Small intestine (tissue), 7 donors: Measurements from ENCODE around the gene ZDHHC18. TPM values are rescaled to one million over a fixed set of nuclear protein-coding genes. Genes with fewer than 3 reads are reported as not detected.
A peak's percentile ranks its signal among the peaks of the same experiment; 100 is the strongest.

ENCODE experiments used
- DNase-seq, 2 donors: peaks; one replicate each; pipeline versions ENCODE4 v3.0.0 to v3.0.0-alpha.2; 2013
- FAIRE-seq: peaks from 2 replicates; lab custom pipeline; 2012; peaks lifted over from hg19 to GRCh38; lab: Jason Lieb, UNC
- H3K27ac ChIP-seq, 3 donors: one replicate each; pipeline ENCODE4 v1.5.1; 2013; ENCODE audit warnings: low read length in 2 of 3, mild to moderate bottlenecking in 2 of 3, control low read depth in 1 of 3, inconsistent platforms in 1 of 3, low read depth in 1 of 3, moderate library complexity in 1 of 3
- H3K27me3 ChIP-seq, 3 donors: one replicate each; pipeline ENCODE4 v1.6.1; 2013; ENCODE audit warnings: low read length in 3 of 3, inconsistent platforms in 1 of 3; ENCODE audit not compliant: control insufficient read depth in 3 of 3, insufficient read depth in 3 of 3
- H3K36me3 ChIP-seq, 3 donors: one replicate each; pipeline ENCODE4 v1.6.1; 2013; ENCODE audit warnings: low read length in 3 of 3, inconsistent platforms in 1 of 3, low read depth in 1 of 3, mild to moderate bottlenecking in 1 of 3, moderate library complexity in 1 of 3; ENCODE audit not compliant: control insufficient read depth in 3 of 3, insufficient read depth in 2 of 3
- H3K4me1 ChIP-seq, 3 donors: one replicate each; pipeline ENCODE4 v1.6.1; 2013; ENCODE audit warnings: low read length in 2 of 3, inconsistent platforms in 1 of 3, low read depth in 1 of 3, mild to moderate bottlenecking in 1 of 3, moderate library complexity in 1 of 3; ENCODE audit not compliant: control insufficient read depth in 3 of 3, insufficient read depth in 2 of 3
- H3K4me3 ChIP-seq, 3 donors: one replicate each; pipeline ENCODE4 v1.5.1; 2013; ENCODE audit warnings: low read length in 3 of 3, control low read depth in 1 of 3, inconsistent platforms in 1 of 3, low read depth in 1 of 3, mild to moderate bottlenecking in 1 of 3, moderate library complexity in 1 of 3
- H3K9me3 ChIP-seq, 2 donors: one replicate each; pipeline ENCODE4 v1.6.1; 2013; ENCODE audit warnings: low read depth in 1 of 2, low read length in 1 of 2; ENCODE audit not compliant: control insufficient read depth in 2 of 2, insufficient read depth in 1 of 2
- WGBS, 3 donors: extraction: QIAGEN DNeasy Blood & Tissue Kit; methylation state at CpG; one replicate each; pipeline ENCODE4 v1.1.7; 2013; 5-methylcytosine and 5-hydroxymethylcytosine counted together
- polyA plus RNA-seq, 4 donors: library from polyadenylated mRNA; stranded (reverse) in 3 of 4; unstranded in 1 of 4; fragments of 200-250 nt in 3 of 4; fragments of 120-200 nt in 1 of 4; gene quantifications; one replicate each; pipeline versions ENCODE4 v1.2.1 to v1.2.3, GENCODE V29; 2013
- donor health status: healthy with polysubstance abuse.
- donor health status: control.
- donor health status: control.
- donor health status: Bipolar disorder and iron deficiency.
- donor health status: healthy.

The ZDHHC18 gene
- polyA plus RNA-seq, 4 donors, result 7.2 to 15.7 (median 9.2) TPM

DNA sequence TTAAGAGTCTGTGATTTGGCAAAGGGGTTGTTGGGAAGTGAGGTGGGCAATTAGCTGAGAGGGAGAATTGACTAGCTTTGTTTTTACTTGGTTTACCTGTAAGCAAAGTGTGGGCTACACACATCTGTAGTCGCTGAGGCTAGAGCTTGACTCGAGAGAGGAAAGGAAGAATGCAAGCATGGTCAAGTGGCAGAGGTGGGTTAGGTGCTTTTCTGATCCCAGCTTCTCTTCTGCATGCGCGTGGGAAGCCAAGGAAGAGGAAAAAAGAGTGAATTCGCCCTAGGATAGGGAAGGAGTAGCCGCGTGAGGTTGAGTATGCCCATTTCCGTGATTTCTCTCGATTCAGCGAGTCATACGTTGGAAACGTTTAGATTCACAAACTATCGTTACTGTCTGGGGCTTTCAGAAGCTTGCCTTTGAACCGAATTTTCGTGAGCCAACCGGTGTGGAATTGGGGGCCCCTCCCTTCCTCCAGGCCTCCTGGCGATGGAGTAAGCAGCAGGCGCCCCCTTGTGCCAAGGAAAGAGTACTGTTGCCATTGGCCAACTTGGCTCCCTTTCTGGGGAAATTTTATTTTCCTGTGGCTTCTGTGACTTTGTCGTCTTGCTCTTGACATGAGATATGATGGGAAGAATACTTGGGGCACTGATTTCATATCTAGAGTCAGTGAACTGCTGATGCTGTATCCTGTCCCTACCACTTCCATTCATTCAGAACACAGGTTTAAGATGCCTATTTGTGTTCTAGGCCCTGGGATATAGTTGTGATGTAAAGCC is 37.5 kb upstream of the ZDHHC18 start:
- FAIRE-seq (no peak), DNase-seq (peak; percentile 88 to 90)
- Histone ChIP-seq H3K9me3 (no peaks in the 10 kb centered on the region), H3K36me3 (peaks cover 4 to 11% (median 5%) of the 10 kb centered on the region in 3 donors), H3K27ac (peak overlapping the region; percentile 82 to 98 (median 97)), H3K27me3 (no peaks in the 10 kb centered on the region), H3K4me3 (peak overlapping the region; percentile 3 to 81 (median 57)), H3K4me1 (peaks cover 0 to 32% (median 12%) of the 10 kb centered on the region in 3 donors)
- 0 to 1% (median 0%) methylated on average over 19 of the region's 19 CpGs for WGBS, 3 donors

DNA sequence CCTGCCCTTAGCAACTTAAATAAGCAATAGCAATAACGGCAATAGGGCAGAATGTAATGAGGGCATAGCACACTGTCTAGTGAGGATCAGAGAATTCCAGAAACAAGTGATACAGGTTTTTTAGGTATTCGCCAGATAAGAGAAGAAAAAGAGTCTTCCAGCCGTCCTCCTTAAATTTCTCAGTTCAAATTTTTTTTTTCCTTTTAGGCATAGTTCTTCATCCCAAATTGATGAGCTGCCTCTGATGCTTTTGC is 36.9 kb upstream of the ZDHHC18 start:
- FAIRE-seq (no peak), DNase-seq (no peak)
- H3K36me3 ChIP-seq, result peaks cover 4 to 14% (median 9%) of the 10 kb centered on the region in 3 donors
- no peaks in the 10 kb centered on the region for H3K9me3 ChIP-seq
- 60 to 68% (median 65%) methylated on average over 3 of the region's 3 CpGs for WGBS, 3 donors
- H3K4me1 ChIP-seq, result peaks cover 0 to 27% (median 8%) of the 10 kb centered on the region in 3 donors
- no peak overlapping the region for H3K4me3 ChIP-seq
- no peaks in the 10 kb centered on the region for H3K27me3 ChIP-seq
- no peak overlapping the region for H3K27ac ChIP-seq

DNA sequence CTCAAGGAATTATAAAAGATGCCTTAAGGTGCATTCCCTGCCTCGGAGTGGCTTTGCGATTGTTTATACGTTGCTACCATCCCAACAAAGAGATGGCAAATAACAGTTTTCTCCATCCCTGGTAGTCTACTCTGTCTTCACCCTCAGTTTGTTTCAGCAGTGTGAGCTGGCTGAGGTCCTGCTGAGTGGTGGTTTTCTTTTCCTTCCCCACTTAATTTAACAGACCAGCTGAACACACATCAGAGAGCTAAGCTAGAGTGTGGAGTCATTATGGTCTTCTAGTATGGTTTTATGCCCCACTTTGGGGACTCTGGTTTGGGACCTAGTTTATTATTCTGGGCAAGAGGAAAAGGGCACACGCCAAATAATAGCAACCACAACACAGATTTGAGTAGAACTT is 36.6 kb upstream of the ZDHHC18 start:
- peaks cover 4 to 18% (median 10%) of the 10 kb centered on the region in 3 donors for H3K36me3 ChIP-seq
- H3K9me3 ChIP-seq, result no peaks in the 10 kb centered on the region
- H3K27me3 ChIP-seq, result no peaks in the 10 kb centered on the region
- H3K4me3 ChIP-seq, result no peak overlapping the region
- peaks cover 0 to 26% (median 8%) of the 10 kb centered on the region in 3 donors for H3K4me1 ChIP-seq
- DNase-seq (no peak), FAIRE-seq (no peak)
- WGBS, 3 donors, result 77 to 80% (median 78%) methylated on average over 4 of the region's 4 CpGs
- H3K27ac ChIP-seq, result no peak overlapping the region

DNA sequence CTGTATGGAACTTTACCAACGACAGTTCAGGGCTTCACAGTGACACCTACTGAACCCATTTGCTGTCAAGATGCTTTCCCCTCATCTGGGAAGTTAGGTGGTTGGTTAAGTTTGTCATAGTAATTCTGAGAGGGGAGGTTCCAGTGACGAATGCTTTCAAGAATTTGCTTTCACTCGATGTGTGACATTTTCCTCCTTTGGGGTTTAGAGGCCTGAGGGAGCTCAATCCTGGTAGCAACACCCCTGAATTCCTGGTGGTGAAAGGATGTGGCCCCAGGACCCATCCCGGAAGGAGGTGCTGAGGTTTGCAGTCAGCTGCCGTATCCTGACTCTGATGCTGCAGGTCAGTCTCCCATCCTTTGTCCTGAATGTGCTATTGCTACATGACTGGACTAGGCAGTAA is 35.9 kb upstream of the ZDHHC18 start:
- Histone ChIP-seq H3K27me3 (no peaks in the 10 kb centered on the region), H3K36me3 (peaks cover 4 to 22% (median 10%) of the 10 kb centered on the region in 3 donors), H3K27ac (no peak overlapping the region), H3K4me3 (no peak overlapping the region), H3K4me1 (peaks cover 0 to 24% (median 8%) of the 10 kb centered on the region in 3 donors), H3K9me3 (no peaks in the 10 kb centered on the region)
- DNase-seq (no peak), FAIRE-seq (no peak)
- 64 to 80% (median 65%) methylated on average over 5 of the region's 5 CpGs for WGBS, 3 donors

DNA sequence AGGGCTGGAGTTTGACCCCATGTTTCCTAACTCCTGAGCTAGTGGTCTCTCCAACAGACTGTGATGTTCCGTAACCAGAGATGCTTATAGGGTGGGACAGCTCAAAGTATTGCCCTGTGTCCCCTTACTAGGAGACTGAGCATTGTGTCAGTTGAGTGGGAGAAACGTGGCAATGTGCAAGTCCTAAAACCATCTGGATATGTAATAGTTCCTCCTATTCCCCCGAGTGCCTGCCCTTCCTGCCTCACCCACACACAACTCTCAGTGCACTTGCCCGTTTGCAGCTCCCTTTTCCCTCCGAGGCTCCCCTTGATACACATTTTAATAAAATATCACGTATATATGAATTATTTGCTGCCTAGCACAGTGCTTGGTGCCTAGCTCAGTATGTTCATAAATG is 35.3 kb upstream of the ZDHHC18 start:
- no peak overlapping the region for H3K27ac ChIP-seq
- H3K36me3 ChIP-seq, result peaks cover 4 to 22% (median 10%) of the 10 kb centered on the region in 3 donors
- no peak overlapping the region for H3K4me3 ChIP-seq
- peaks cover 0 to 18% (median 5%) of the 10 kb centered on the region in 3 donors for H3K4me1 ChIP-seq
- FAIRE-seq (no peak), DNase-seq (no peak)
- H3K27me3 ChIP-seq, result no peaks in the 10 kb centered on the region
- whole genome bisulfite sequencing, 3 donors, result 74 to 83% (median 79%) methylated on average over 6 of the region's 6 CpGs
- H3K9me3 ChIP-seq, result no peaks in the 10 kb centered on the region

DNA sequence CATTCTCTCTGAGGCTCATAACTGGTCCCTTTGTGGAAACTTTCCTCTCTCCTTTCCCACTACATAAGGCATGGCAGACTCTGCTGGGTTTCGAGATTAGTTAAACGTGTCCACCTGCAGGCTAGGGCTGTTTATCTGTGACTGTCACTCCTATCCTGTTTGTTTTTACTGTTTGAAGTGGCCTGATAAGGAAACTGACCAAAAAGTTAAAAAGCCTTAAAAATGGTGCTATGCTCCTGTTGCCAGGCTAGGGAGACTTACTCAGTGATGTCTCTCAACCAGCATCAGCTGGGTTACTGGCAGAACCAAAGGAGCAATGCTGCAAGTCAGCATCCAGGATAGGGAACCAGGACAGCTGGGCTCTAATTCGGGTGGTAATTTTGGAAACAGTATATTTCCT is 34.9 kb upstream of the ZDHHC18 start:
- Histone ChIP-seq H3K27me3 (no peaks in the 10 kb centered on the region), H3K36me3 (peaks cover 4 to 22% (median 13%) of the 10 kb centered on the region in 3 donors), H3K4me1 (peaks cover 0 to 13% (median 3%) of the 10 kb centered on the region in 3 donors), H3K9me3 (no peaks in the 10 kb centered on the region), H3K27ac (no peak overlapping the region), H3K4me3 (no peak overlapping the region)
- DNase-seq (no peak), FAIRE-seq (no peak)
- WGBS, 3 donors, result 72 to 77% (median 76%) methylated on average over 3 of the region's 3 CpGs

DNA sequence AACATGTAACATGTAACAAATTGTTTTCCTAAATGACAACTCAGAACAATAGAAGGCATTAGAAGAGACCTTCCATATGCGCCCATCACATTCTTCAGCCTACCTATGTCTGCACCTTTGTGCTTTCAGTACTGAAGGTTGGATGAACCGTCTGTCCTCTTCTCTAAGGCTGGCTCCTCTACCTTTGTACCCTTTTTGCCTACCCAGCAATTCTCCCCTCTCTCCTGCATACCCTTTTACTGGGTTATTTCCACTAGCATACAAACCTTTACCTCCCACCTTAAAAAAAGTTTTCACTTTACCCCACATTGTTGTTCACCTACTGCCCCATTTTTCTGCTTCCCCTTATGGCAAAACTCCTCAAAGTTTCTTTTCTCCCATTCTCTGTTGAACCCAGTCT is 33.6 kb upstream of the ZDHHC18 start:
- H3K4me1 ChIP-seq, result peaks cover 0 to 5% (median 0%) of the 10 kb centered on the region in 3 donors
- WGBS, 3 donors, result 93 to 95% (median 94%) methylated on average over 2 of the region's 2 CpGs
- DNase-seq (no peak), FAIRE-seq (no peak)
- H3K36me3 ChIP-seq, result peaks cover 4 to 25% (median 16%) of the 10 kb centered on the region in 3 donors
- no peaks in the 10 kb centered on the region for H3K27me3 ChIP-seq
- H3K4me3 ChIP-seq, result no peak overlapping the region
- H3K9me3 ChIP-seq, result no peaks in the 10 kb centered on the region
- H3K27ac ChIP-seq, result no peak overlapping the region

DNA sequence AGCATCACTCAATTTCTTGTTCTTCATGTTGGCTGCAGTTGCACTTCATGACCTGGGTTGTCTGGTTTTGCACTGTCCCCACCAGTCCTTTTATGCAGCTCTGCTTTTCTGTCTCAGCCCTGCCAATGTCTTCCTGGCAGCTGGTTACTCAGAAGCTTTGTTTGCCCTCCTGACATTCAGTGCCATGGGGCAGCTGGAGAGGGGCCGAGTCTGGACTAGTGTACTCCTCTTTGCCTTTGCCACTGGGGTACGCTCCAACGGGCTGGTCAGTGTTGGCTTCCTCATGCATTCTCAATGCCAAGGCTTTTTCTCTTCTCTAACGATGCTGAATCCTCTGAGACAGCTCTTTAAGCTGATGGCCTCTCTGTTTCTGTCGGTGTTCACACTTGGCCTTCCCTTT is 32.1 kb upstream of the ZDHHC18 start:
- DNase-seq (no peak), FAIRE-seq (no peak)
- Histone ChIP-seq H3K27ac (no peak overlapping the region), H3K27me3 (no peaks in the 10 kb centered on the region), H3K36me3 (peaks cover 4 to 31% (median 16%) of the 10 kb centered on the region in 3 donors), H3K4me3 (no peak overlapping the region), H3K9me3 (no peaks in the 10 kb centered on the region), H3K4me1 (peaks cover 0 to 3% (median 0%) of the 10 kb centered on the region in 3 donors)
- 87 to 92% (median 88%) methylated on average over 5 of the region's 5 CpGs for WGBS, 3 donors
